Panc1 (cell line): Measurements from ENCODE around the gene MTHFD2L.

ENCODE experiments used
- TCF7L2 ChIP-seq: IDR thresholded peaks from 2 replicates; pipeline ENCODE4 v1.6.1; 2011; ENCODE audit warnings: mild to moderate bottlenecking, low read depth, low read length, inconsistent platforms
- TF ChIP-seq, protein P1 (sequence below): fragments of 450-650 bp; IDR thresholded peaks from 2 replicates; pipeline ENCODE4 v1.5.1; 2017; ENCODE audit warnings: mild to moderate bottlenecking

- TF ChIP-seq, protein P1, sequence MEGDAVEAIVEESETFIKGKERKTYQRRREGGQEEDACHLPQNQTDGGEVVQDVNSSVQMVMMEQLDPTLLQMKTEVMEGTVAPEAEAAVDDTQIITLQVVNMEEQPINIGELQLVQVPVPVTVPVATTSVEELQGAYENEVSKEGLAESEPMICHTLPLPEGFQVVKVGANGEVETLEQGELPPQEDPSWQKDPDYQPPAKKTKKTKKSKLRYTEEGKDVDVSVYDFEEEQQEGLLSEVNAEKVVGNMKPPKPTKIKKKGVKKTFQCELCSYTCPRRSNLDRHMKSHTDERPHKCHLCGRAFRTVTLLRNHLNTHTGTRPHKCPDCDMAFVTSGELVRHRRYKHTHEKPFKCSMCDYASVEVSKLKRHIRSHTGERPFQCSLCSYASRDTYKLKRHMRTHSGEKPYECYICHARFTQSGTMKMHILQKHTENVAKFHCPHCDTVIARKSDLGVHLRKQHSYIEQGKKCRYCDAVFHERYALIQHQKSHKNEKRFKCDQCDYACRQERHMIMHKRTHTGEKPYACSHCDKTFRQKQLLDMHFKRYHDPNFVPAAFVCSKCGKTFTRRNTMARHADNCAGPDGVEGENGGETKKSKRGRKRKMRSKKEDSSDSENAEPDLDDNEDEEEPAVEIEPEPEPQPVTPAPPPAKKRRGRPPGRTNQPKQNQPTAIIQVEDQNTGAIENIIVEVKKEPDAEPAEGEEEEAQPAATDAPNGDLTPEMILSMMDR: no peak
- TF ChIP-seq TCF7L2: no peak
Observed at GRCh38 chr4:74109116-74109869, 48.6 kb upstream of the MTHFD2L start.
